ENCODE results near the gene ZNF106. TPM values are rescaled to one million over a fixed set of nuclear protein-coding genes. Genes with fewer than 3 reads are reported as not detected.
A peak's percentile ranks its signal among the peaks of the same experiment; 100 is the strongest.

Gene ZNF106
- total and polyA plus RNA-seq, 2 of the 4 experiments (the other 2 are of a cell fraction): 19.2 to 87.5 TPM

DNA sequence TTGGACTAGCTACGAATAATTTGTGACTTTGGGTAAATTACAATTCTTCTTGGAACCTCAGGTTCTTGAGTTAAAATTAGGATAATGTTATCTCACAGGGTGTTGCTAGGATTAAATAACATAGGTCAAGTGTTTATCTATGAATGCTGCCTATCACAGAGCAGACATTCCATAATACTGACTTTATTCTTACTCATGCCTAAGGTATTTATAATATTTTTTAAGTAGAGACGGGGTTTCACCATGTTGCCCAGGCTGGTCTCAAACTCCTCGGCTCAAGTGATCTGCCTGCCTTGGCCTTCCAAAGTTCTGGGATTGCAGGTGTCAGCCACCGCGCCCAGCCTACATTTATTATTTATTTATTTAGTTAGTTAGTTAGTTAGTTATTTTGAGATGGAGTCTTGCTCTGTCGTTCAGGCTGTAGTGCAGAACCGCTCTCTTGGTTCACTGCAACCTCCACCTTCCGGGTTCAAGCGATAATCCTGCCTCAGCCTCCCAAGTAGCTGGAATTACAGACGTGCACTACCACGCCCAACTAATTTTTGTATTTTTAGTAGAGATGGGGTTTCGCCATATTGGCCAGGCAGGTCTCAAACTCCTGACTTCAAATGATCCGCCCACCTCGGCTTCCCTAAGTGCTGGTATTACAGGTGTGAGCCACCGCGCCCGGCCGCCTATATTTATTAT is 741 bp upstream of the ZNF106 start:
- POLR2A ChIA-PET (ENCODE audit: unreplicated experiment): interaction anchor here (1.0 to 1.3 kb wide), 2 partner anchors 8 to 19 kb away, joined by 3 to 4 read pairs; no protein-coding TSS in a partner anchor

More for the DNA sequence above, 741 bp upstream of the ZNF106 start:
- Histone ChIP-seq H3K4me1 (ENCODE audit: control insufficient read depth, insufficient read depth, low read length) (peaks cover 3% of the 10 kb centered on the region), H3K27ac (ENCODE audit: insufficient read depth, low read length) (peak overlapping the region; percentile 99), H4K20me1 (ENCODE audit: insufficient read depth, low read length) (peaks cover 4% of the 10 kb centered on the region), H3K4me2 (ENCODE audit: low read depth, low read length) (peak overlapping the region; percentile 93), H4K8ac (ENCODE audit: low read depth in 2 of 2, low read length in 2 of 2) (peak overlapping the region; percentile 99 to 100), H3K9ac (ENCODE audit: low read depth, low read length) (peak overlapping the region; percentile 96), H4K91ac (ENCODE audit: insufficient read depth, low read depth, low read length) (peak overlapping the region; percentile 99), H3K79me1 (ENCODE audit: low read depth in 1 of 2, low read length in 2 of 2) (peaks cover 8 to 42% of the 10 kb centered on the region in 2 experiments; a peak in 3 of 4 replicates), H3K4ac (ENCODE audit: low read depth, low read length) (peak overlapping the region; percentile 99), H3K4me3 (ENCODE audit: insufficient read depth, low read depth, low read length) (peak overlapping the region; percentile 97), H3K36me3 (ENCODE audit: control insufficient read depth, insufficient read depth, low read length) (no peaks in the 10 kb centered on the region), H3K23ac (ENCODE audit: low read depth, low read length) (peak overlapping the region; percentile 100), H3K27me3 (ENCODE audit: control insufficient read depth, insufficient read depth, low read length) (no peaks in the 10 kb centered on the region), H3K9me1 (ENCODE audit: insufficient read depth, low read length) (no peaks in the 10 kb centered on the region; the same call in 1 of the 2 replicates), H2BK5ac (ENCODE audit: low read depth, low read length, poor library complexity, severe bottlenecking) (peak overlapping the region; percentile 97), H2AK5ac (ENCODE audit: low read depth, low read length) (peak overlapping the region; percentile 95), H3K18ac (ENCODE audit: low read depth, low read length) (peak overlapping the region; percentile 96), H2BK20ac (ENCODE audit: low read depth, low read length) (peak overlapping the region; percentile 96), H2AFZ (replicated peaks; ENCODE audit: low read length, poor library complexity) (no peak overlapping the region), H3K56ac (ENCODE audit: extremely low read depth, insufficient read depth, low read length) (peak overlapping the region; percentile 99), H2BK120ac (ENCODE audit: low read depth, low read length) (peak overlapping the region; percentile 99), H2BK15ac (ENCODE audit: low read depth, low read length) (peak overlapping the region; percentile 99; the same call in 2 of the 3 replicates), H3K14ac (replicated peaks; ENCODE audit: low read depth, low read length) (peak overlapping the region; percentile 99), H4K5ac (ENCODE audit: low read depth, low read length) (peak overlapping the region; percentile 97), H2AK9ac (replicated peaks; ENCODE audit: low read depth, low read length, poor library complexity) (no peak overlapping the region), H3K9me3 (ENCODE audit: control insufficient read depth, insufficient read depth, low read length) (no peaks in the 10 kb centered on the region)
- TF ChIP-seq MAZ (IDR thresholded peaks at IDR 0.05; ENCODE audit: borderline replicate concordance, low read depth, low read length): no peak
- no peak for TF ChIP-seq POLR2A (IDR thresholded peaks at IDR 0.05; ENCODE audit: low read depth, low read length)
- TF ChIP-seq NFE2L2 (IDR thresholded peaks at IDR 0.05; ENCODE audit: low read depth, low read length): no peak
- TF ChIP-seq RCOR1 (IDR thresholded peaks at IDR 0.05; ENCODE audit: insufficient replicate concordance, low read length): peak; percentile 0
- TF ChIP-seq FOS (IDR thresholded peaks at IDR 0.05; ENCODE audit: low read depth, low read length): peak; percentile 40; the same call in 1 of the 2 replicates
- TF ChIP-seq SMC3 (IDR thresholded peaks at IDR 0.05; ENCODE audit: low read depth, low read length): no peak
- DNase-seq (peak; percentile 82), ATAC-seq (ENCODE audit: low read depth) (peak; percentile 9)
- BruUV-seq (replicated peaks): no TSS peak
- no CpG with 5 or more reads among the region's 18 CpGs for WGBS, 2 experiments (ENCODE audit: extremely low coverage in 2 of 2, insufficient read length in 1 of 2)
- intact Hi-C loops (cut with micrococcal nuclease): no loop called here
- dilution Hi-C loops (cut with HindIII; ENCODE audit: low sequenced_read_pairs, unreplicated experiment): no loop called here
- in situ Hi-C loops (cut with MboI; ENCODE audit: low sequenced_read_pairs): no loop called here
- CTCF ChIA-PET: interaction anchor here (0.7 kb wide), 1 partner anchor 530 kb away, joined by 3 read pairs; no protein-coding TSS in a partner anchor
